Mammary epithelial cell (primary cell): Measurements from ENCODE around the gene PLXNA4.

Experiments
- CTCF ChIP-seq, 2 donors: IDR thresholded peaks in 1 of 2; conservative IDR thresholded peaks in 1 of 2; 2 replicates each; pipeline ENCODE4 v1.5.1; 2011 to 2012; ENCODE audit warnings: inconsistent platforms in 2 of 2, low read length in 2 of 2, mild to moderate bottlenecking in 2 of 2, control low read depth in 1 of 2, low read depth in 1 of 2; ENCODE audit not compliant: insufficient read depth in 1 of 2; ENCODE audit errors: extremely low read depth in 1 of 2
- EZH2 ChIP-seq: IDR thresholded peaks from 2 replicates; pipeline ENCODE4 v1.6.1; 2012; ENCODE audit warnings: low read length, inconsistent platforms, borderline replicate concordance

- no peak for TF ChIP-seq CTCF (conservative IDR thresholded peaks at IDR 0.05 in 1 of 2, IDR thresholded peaks at IDR 0.05 in 1 of 2; ENCODE audit: extremely low read depth in 1 of 2, insufficient read depth in 1 of 2, low read depth in 1 of 2, low read length in 2 of 2)
- no peak for TF ChIP-seq EZH2
Measured at GRCh38 chr7:132500727-132501440, 75.4 kb downstream of the PLXNA4 start.
